ENCODE data around the gene ZNF622.

The ZNF622 gene

GRCh38 chr5:16453609-16454008, 12.0 kb downstream of the ZNF622 start:
- H3K4me3 ChIP-seq (ENCODE audit: low read length in 2 of 2), result no peak overlapping the region
- H2BK120ac ChIP-seq (ENCODE audit: low read depth, low read length), result no peak overlapping the region
- no peak overlapping the region for H2BK5ac ChIP-seq (ENCODE audit: low read length)
- H2AFZ ChIP-seq (ENCODE audit: low read length), result no peak overlapping the region
- H3K4me1 ChIP-seq (ENCODE audit: control insufficient read depth in 2 of 2, insufficient read depth in 1 of 2, low read depth in 1 of 2, low read length in 2 of 2), result no peaks in the 10 kb centered on the region
- H3K14ac ChIP-seq (ENCODE audit: low read length), result no peak overlapping the region
- H3K4ac ChIP-seq (ENCODE audit: low read length), result no peak overlapping the region
- H3K27ac ChIP-seq (replicated peaks; ENCODE audit: low read length), result no peak overlapping the region
- no peaks in the 10 kb centered on the region for H3K27me3 ChIP-seq (ENCODE audit: control insufficient read depth in 3 of 3, insufficient read depth in 3 of 3, low read depth in 1 of 3, low read length in 3 of 3)
- H2BK12ac ChIP-seq (ENCODE audit: low read length), result no peak overlapping the region
- no peak overlapping the region for H3K9ac ChIP-seq (ENCODE audit: low read depth, low read length, poor library complexity)
- H3K79me1 ChIP-seq (ENCODE audit: low read depth, low read length), result no peaks in the 10 kb centered on the region
- no peak overlapping the region for H3K23ac ChIP-seq (ENCODE audit: low read depth, low read length, poor library complexity)
- no peak for DNase-seq (ENCODE audit: low spot score)
- H3K18ac ChIP-seq (ENCODE audit: low read length), result no peak overlapping the region
- H2AK5ac ChIP-seq (ENCODE audit: low read depth, low read length), result no peak overlapping the region
- no peak overlapping the region for H3K4me2 ChIP-seq (ENCODE audit: insufficient read depth, low read length, poor library complexity, severe bottlenecking)
- H2BK15ac ChIP-seq (ENCODE audit: low read length), result no peak overlapping the region
- H4K91ac ChIP-seq (ENCODE audit: low read depth, low read length, poor library complexity), result no peak overlapping the region
- peaks cover 21 to 95% of the 10 kb centered on the region in 2 donors for H3K36me3 ChIP-seq (replicated peaks in 1 of 2; ENCODE audit: control insufficient read depth in 2 of 2, insufficient read depth in 2 of 2, low read length in 2 of 2)
- no peak overlapping the region for H4K8ac ChIP-seq (ENCODE audit: low read depth, low read length)
- no peaks in the 10 kb centered on the region for H3K9me3 ChIP-seq (replicated peaks in 1 of 2; ENCODE audit: control insufficient read depth in 2 of 2, insufficient read depth in 1 of 2, low read depth in 1 of 2, low read length in 2 of 2)

GRCh38 chr5:16450163-16450562, 15.4 kb downstream of the ZNF622 start:
- no peak overlapping the region for H2BK5ac ChIP-seq (ENCODE audit: low read length)
- no peak overlapping the region for H3K23ac ChIP-seq (ENCODE audit: low read depth, low read length, poor library complexity)
- H3K79me1 ChIP-seq (ENCODE audit: low read depth, low read length), result no peaks in the 10 kb centered on the region
- H2BK12ac ChIP-seq (ENCODE audit: low read length), result no peak overlapping the region
- DNase-seq (ENCODE audit: low spot score), result no peak
- no peak overlapping the region for H2BK120ac ChIP-seq (ENCODE audit: low read depth, low read length)
- no peak overlapping the region for H4K8ac ChIP-seq (ENCODE audit: low read depth, low read length)
- no peak overlapping the region for H3K4ac ChIP-seq (ENCODE audit: low read length)
- no peak overlapping the region for H2BK15ac ChIP-seq (ENCODE audit: low read length)
- H3K4me1 ChIP-seq (ENCODE audit: control insufficient read depth in 2 of 2, insufficient read depth in 1 of 2, low read depth in 1 of 2, low read length in 2 of 2), result no peaks in the 10 kb centered on the region
- WGBS, 2 donors (ENCODE audit: extremely low coverage in 2 of 2, insufficient read length in 2 of 2, insufficient replicate concordance in 1 of 2), result no CpG with 5 or more reads among the region's 2 CpGs
- peaks cover 18 to 76% of the 10 kb centered on the region in 2 donors for H3K36me3 ChIP-seq (replicated peaks in 1 of 2; ENCODE audit: control insufficient read depth in 2 of 2, insufficient read depth in 2 of 2, low read length in 2 of 2)
- no peak overlapping the region for H3K14ac ChIP-seq (ENCODE audit: low read length)
- no peaks in the 10 kb centered on the region for H3K9me3 ChIP-seq (replicated peaks in 1 of 2; ENCODE audit: control insufficient read depth in 2 of 2, insufficient read depth in 1 of 2, low read depth in 1 of 2, low read length in 2 of 2)
- H2AK5ac ChIP-seq (ENCODE audit: low read depth, low read length), result no peak overlapping the region
- H3K4me3 ChIP-seq (ENCODE audit: low read length in 2 of 2), result no peak overlapping the region
- no peak overlapping the region for H4K91ac ChIP-seq (ENCODE audit: low read depth, low read length, poor library complexity)
- H2AFZ ChIP-seq (ENCODE audit: low read length), result no peak overlapping the region
- no peak overlapping the region for H3K9ac ChIP-seq (ENCODE audit: low read depth, low read length, poor library complexity)
- no peak overlapping the region for H3K27ac ChIP-seq (replicated peaks; ENCODE audit: low read length)
- H3K4me2 ChIP-seq (ENCODE audit: insufficient read depth, low read length, poor library complexity, severe bottlenecking), result no peak overlapping the region
- H3K18ac ChIP-seq (ENCODE audit: low read length), result no peak overlapping the region
- no peaks in the 10 kb centered on the region for H3K27me3 ChIP-seq (ENCODE audit: control insufficient read depth in 3 of 3, insufficient read depth in 3 of 3, low read depth in 1 of 3, low read length in 3 of 3)

GRCh38 chr5:16446993-16447392, 18.6 kb downstream of the ZNF622 start:
- Histone ChIP-seq H4K8ac (ENCODE audit: low read depth, low read length) (no peak overlapping the region), H2BK12ac (ENCODE audit: low read length) (no peak overlapping the region), H3K27ac (replicated peaks; ENCODE audit: low read length) (no peak overlapping the region), H2AFZ (ENCODE audit: low read length) (no peak overlapping the region), H3K27me3 (ENCODE audit: control insufficient read depth in 3 of 3, insufficient read depth in 3 of 3, low read depth in 1 of 3, low read length in 3 of 3) (no peaks in the 10 kb centered on the region), H2BK15ac (ENCODE audit: low read length) (no peak overlapping the region), H2BK5ac (ENCODE audit: low read length) (no peak overlapping the region), H3K4me1 (ENCODE audit: control insufficient read depth in 2 of 2, insufficient read depth in 1 of 2, low read depth in 1 of 2, low read length in 2 of 2) (no peaks in the 10 kb centered on the region), H3K14ac (ENCODE audit: low read length) (no peak overlapping the region), H3K36me3 (replicated peaks in 1 of 2; ENCODE audit: control insufficient read depth in 2 of 2, insufficient read depth in 2 of 2, low read length in 2 of 2) (peaks cover 14 to 49% of the 10 kb centered on the region in 2 donors), H3K4me2 (ENCODE audit: insufficient read depth, low read length, poor library complexity, severe bottlenecking) (no peak overlapping the region), H2AK5ac (ENCODE audit: low read depth, low read length) (no peak overlapping the region), H3K9ac (ENCODE audit: low read depth, low read length, poor library complexity) (no peak overlapping the region), H3K4me3 (ENCODE audit: low read length in 2 of 2) (no peak overlapping the region), H3K23ac (ENCODE audit: low read depth, low read length, poor library complexity) (no peak overlapping the region), H3K79me1 (ENCODE audit: low read depth, low read length) (no peaks in the 10 kb centered on the region), H3K4ac (ENCODE audit: low read length) (no peak overlapping the region), H2BK120ac (ENCODE audit: low read depth, low read length) (no peak overlapping the region), H3K18ac (ENCODE audit: low read length) (no peak overlapping the region), H4K91ac (ENCODE audit: low read depth, low read length, poor library complexity) (no peak overlapping the region), H3K9me3 (replicated peaks in 1 of 2; ENCODE audit: control insufficient read depth in 2 of 2, insufficient read depth in 1 of 2, low read depth in 1 of 2, low read length in 2 of 2) (no peaks in the 10 kb centered on the region)
- no CpG with 5 or more reads among the region's 5 CpGs for WGBS, 2 donors (ENCODE audit: extremely low coverage in 2 of 2, insufficient read length in 2 of 2, insufficient replicate concordance in 1 of 2)
- DNase-seq (ENCODE audit: low spot score), result no peak

- DNase-seq (ENCODE audit: low spot score), result no peak
- Histone ChIP-seq H3K4me3 (ENCODE audit: low read length in 2 of 2) (no peak overlapping the region), H3K23ac (ENCODE audit: low read depth, low read length, poor library complexity) (no peak overlapping the region), H3K36me3 (replicated peaks in 1 of 2; ENCODE audit: control insufficient read depth in 2 of 2, insufficient read depth in 2 of 2, low read length in 2 of 2) (no peaks in the 10 kb centered on the region), H3K18ac (ENCODE audit: low read length) (no peak overlapping the region), H2BK120ac (ENCODE audit: low read depth, low read length) (no peak overlapping the region), H2AFZ (ENCODE audit: low read length) (no peak overlapping the region), H2BK5ac (ENCODE audit: low read length) (no peak overlapping the region), H3K4ac (ENCODE audit: low read length) (no peak overlapping the region), H3K14ac (ENCODE audit: low read length) (no peak overlapping the region), H2AK5ac (ENCODE audit: low read depth, low read length) (no peak overlapping the region), H3K27me3 (ENCODE audit: control insufficient read depth in 3 of 3, insufficient read depth in 3 of 3, low read depth in 1 of 3, low read length in 3 of 3) (no peaks in the 10 kb centered on the region), H3K4me1 (ENCODE audit: control insufficient read depth in 2 of 2, insufficient read depth in 1 of 2, low read depth in 1 of 2, low read length in 2 of 2) (no peaks in the 10 kb centered on the region), H4K91ac (ENCODE audit: low read depth, low read length, poor library complexity) (no peak overlapping the region), H4K8ac (ENCODE audit: low read depth, low read length) (no peak overlapping the region), H3K9ac (ENCODE audit: low read depth, low read length, poor library complexity) (no peak overlapping the region), H3K9me3 (replicated peaks in 1 of 2; ENCODE audit: control insufficient read depth in 2 of 2, insufficient read depth in 1 of 2, low read depth in 1 of 2, low read length in 2 of 2) (no peaks in the 10 kb centered on the region), H2BK12ac (ENCODE audit: low read length) (no peak overlapping the region), H3K27ac (replicated peaks; ENCODE audit: low read length) (no peak overlapping the region), H3K79me1 (ENCODE audit: low read depth, low read length) (no peaks in the 10 kb centered on the region), H2BK15ac (ENCODE audit: low read length) (no peak overlapping the region), H3K4me2 (ENCODE audit: insufficient read depth, low read length, poor library complexity, severe bottlenecking) (no peak overlapping the region)
- WGBS, 2 donors (ENCODE audit: extremely low coverage in 2 of 2, insufficient read length in 2 of 2, insufficient replicate concordance in 1 of 2), result no CpG with 5 or more reads among the region's 1 CpG
Measured at GRCh38 chr5:16437977-16438376, 27.6 kb downstream of the ZNF622 start.

Data from neuronal stem cell (in vitro differentiated cells).